GM23338 (cell line): ENCODE data around the gene ITGA1. TPM values are rescaled to one million over a fixed set of nuclear protein-coding genes. Genes with fewer than 3 reads are reported as not detected.
"Not testable (repeated sequence)": the region's sequence is repeated elsewhere in the genome, so short reads cannot be mapped to it uniquely, and the experiment has no call there.

ENCODE experiments used
- ATAC-seq: fragments of 200-7000 bp; cut with Tn5 transposase; 3 replicates; pipeline ENCODE4 v1.9.1; 2020
- DNase-seq: peaks from one replicate; pipeline ENCODE4 v3.0.0-alpha.2; 2015; ENCODE audit warnings: low spot score
- H2AFZ ChIP-seq: fragments of 200-600 bp; sonication (generic); 2 replicates; pipeline ENCODE4 v1.8.0; 2016; ENCODE audit warnings: antibody characterized with exemption, mild to moderate bottlenecking, moderate library complexity
- H3F3A ChIP-seq: fragments of 200-600 bp; sonication (generic); replicated peaks from 2 replicates; pipeline ENCODE4 v1.8.0; 2017; ENCODE audit warnings: antibody characterized with exemption, mixed run types, low read depth
- H3K27ac ChIP-seq: fragments of 200-600 bp; sonication (generic); 2 replicates; pipeline ENCODE4 v1.6.1; 2016; ENCODE audit warnings: low read depth
- H3K27me3 ChIP-seq: fragments of 200-600 bp; sonication (generic); 2 replicates; pipeline ENCODE4 v1.8.0; 2016; ENCODE audit warnings: mild to moderate bottlenecking, mixed run types, moderate library complexity; ENCODE audit not compliant: insufficient read depth
- H3K36me3 ChIP-seq: fragments of 200-600 bp; sonication (generic); 2 replicates; pipeline ENCODE4 v1.8.0; 2016; ENCODE audit warnings: mild to moderate bottlenecking; ENCODE audit not compliant: insufficient read depth
- H3K4me1 ChIP-seq: fragments of 200-600 bp; sonication (generic); 2 replicates; pipeline ENCODE4 v1.8.0; 2016; ENCODE audit warnings: mild to moderate bottlenecking, moderate library complexity; ENCODE audit not compliant: insufficient read depth
- H3K4me2 ChIP-seq: fragments of 200-600 bp; sonication (generic); 2 replicates; pipeline ENCODE4 v1.7.1; 2017; ENCODE audit warnings: mixed run types
- H3K4me3 ChIP-seq: fragments of 200-600 bp; sonication (generic); 2 replicates; pipeline ENCODE4 v1.6.1; 2016; ENCODE audit warnings: mixed run types
- H3K79me2 ChIP-seq: fragments of 200-600 bp; sonication (generic); replicated peaks from 2 replicates; pipeline ENCODE4 v1.8.0; 2017; ENCODE audit warnings: mild to moderate bottlenecking; ENCODE audit not compliant: insufficient read depth
- H3K9me2 ChIP-seq: fragments of 200-600 bp; sonication (generic); 2 replicates; pipeline ENCODE4 v1.8.0; 2017; ENCODE audit not compliant: insufficient read depth
- H4K20me1 ChIP-seq: fragments of 200-600 bp; sonication (generic); replicated peaks from 2 replicates; pipeline ENCODE4 v1.8.0; 2017; ENCODE audit warnings: mild to moderate bottlenecking; ENCODE audit not compliant: insufficient read depth
- H3K27ac Mint-ChIP-seq: 2 replicates; pipeline ENCODE4 v1.8.0; 2020; ENCODE audit warnings: inconsistent platforms, mild to moderate bottlenecking, moderate library complexity, mixed read lengths
- H3K27me3 Mint-ChIP-seq: 3 replicates; pipeline ENCODE4 v1.8.0; 2022; ENCODE audit warnings: low read depth, mild to moderate bottlenecking, moderate library complexity, mixed read lengths, inconsistent platforms; ENCODE audit not compliant: insufficient read depth, poor library complexity
- H3K36me3 Mint-ChIP-seq: 3 replicates; pipeline ENCODE4 v1.8.0; 2021; ENCODE audit warnings: low read depth, mild to moderate bottlenecking, inconsistent platforms, moderate library complexity, mixed read lengths
- H3K4me1 Mint-ChIP-seq: 3 replicates; pipeline ENCODE4 v1.8.0; 2020; ENCODE audit warnings: mild to moderate bottlenecking, inconsistent platforms, mixed read lengths
- H3K4me3 Mint-ChIP-seq: 3 replicates; pipeline ENCODE4 v1.8.0; 2021; ENCODE audit warnings: moderate library complexity, mild to moderate bottlenecking, inconsistent platforms, mixed read lengths
- H3K9me3 Mint-ChIP-seq: 3 replicates; pipeline ENCODE4 v1.8.0; 2020; ENCODE audit warnings: moderate library complexity, mild to moderate bottlenecking, inconsistent platforms, mixed read lengths
- CTCF ChIP-seq, 2 experiments: fragments of 200-600 bp in 1 of 2; sonication (generic) in 1 of 2; conservative IDR thresholded peaks; 2 replicates each; pipeline versions ENCODE4 v1.5.1 to v1.6.1; 2016 to 2017; ENCODE audit warnings: antibody characterized with exemption in 2 of 2, low read depth in 2 of 2, mild to moderate bottlenecking in 2 of 2, moderate library complexity in 1 of 2
- POLR2AphosphoS5 ChIP-seq: IDR thresholded peaks from 2 replicates; pipeline ENCODE4 v1.6.1; 2016; ENCODE audit warnings: antibody characterized with exemption, low read depth
- STAT1 ChIP-seq: IDR thresholded peaks from one replicate; pipeline ENCODE4 v1.6.1; 2016; ENCODE audit warnings: antibody characterized with exemption; ENCODE audit not compliant: unreplicated experiment
- ZNF114 ChIP-seq: fragments of 250-450 bp; sonication (Bioruptor Pico); IDR thresholded peaks from 2 replicates; pipeline ENCODE4 v1.5.0; 2020; ENCODE audit warnings: mild to moderate bottlenecking, moderate library complexity
- polyA plus RNA-seq: library from polyadenylated mRNA; unstranded; fragments of >200 nt; fragmentation: Nextera tagmentation; extraction: Ambion mirVana; gene quantifications from 2 replicates; pipeline ENCODE4 v1.2.1, GENCODE V29; 2016
- total RNA-seq: library from RNA; depleted of rRNA; stranded (reverse); fragments of >200 nt; shearing (Covaris generic); gene quantifications from 2 replicates; pipeline ENCODE4 v1.2.3, GENCODE V29; 2014
- TF ChIP-seq, protein P1 (sequence below): IDR thresholded peaks from one replicate; pipeline ENCODE4 v1.6.1; 2018; ENCODE audit warnings: antibody characterized with exemption; ENCODE audit not compliant: unreplicated experiment

Gene ITGA1
- total and polyA plus RNA-seq, 2 experiments from 2014 or later, result 1.8 to 4.9 TPM

GRCh38 chr5:52743970-52744369, 43.7 kb upstream of the ITGA1 start:
- H3K27ac Mint-ChIP-seq, result no peak overlapping the region
- no peak overlapping the region for H2AFZ ChIP-seq
- H3K9me3 Mint-ChIP-seq, result no peaks in the 10 kb centered on the region
- H3F3A ChIP-seq, result no peaks in the 10 kb centered on the region
- no peaks in the 10 kb centered on the region for H3K4me1 ChIP-seq
- ATAC-seq (no peak), DNase-seq (peak; percentile 14)
- H3K27me3 Mint-ChIP-seq, result no peaks in the 10 kb centered on the region
- H3K36me3 ChIP-seq, result no peaks in the 10 kb centered on the region
- peaks cover 1% of the 10 kb centered on the region; the same call in 2 of the 3 replicates for H3K4me1 Mint-ChIP-seq
- H3K27me3 ChIP-seq, result no peaks in the 10 kb centered on the region
- H4K20me1 ChIP-seq, result no peaks in the 10 kb centered on the region
- H3K4me3 Mint-ChIP-seq, result no peak overlapping the region
- H3K79me2 ChIP-seq, result no peaks in the 10 kb centered on the region
- H3K27ac ChIP-seq, result no peak overlapping the region
- no peaks in the 10 kb centered on the region for H3K36me3 Mint-ChIP-seq
- no peak overlapping the region for H3K4me3 ChIP-seq
- TF ChIP-seq ZNF114 (CRISPR knock-in tag) (no peak), CTCF (conservative IDR thresholded peaks at IDR 0.05; ENCODE audit: low read depth in 2 of 2) (no peak)
- TF ChIP-seq, protein P1, sequence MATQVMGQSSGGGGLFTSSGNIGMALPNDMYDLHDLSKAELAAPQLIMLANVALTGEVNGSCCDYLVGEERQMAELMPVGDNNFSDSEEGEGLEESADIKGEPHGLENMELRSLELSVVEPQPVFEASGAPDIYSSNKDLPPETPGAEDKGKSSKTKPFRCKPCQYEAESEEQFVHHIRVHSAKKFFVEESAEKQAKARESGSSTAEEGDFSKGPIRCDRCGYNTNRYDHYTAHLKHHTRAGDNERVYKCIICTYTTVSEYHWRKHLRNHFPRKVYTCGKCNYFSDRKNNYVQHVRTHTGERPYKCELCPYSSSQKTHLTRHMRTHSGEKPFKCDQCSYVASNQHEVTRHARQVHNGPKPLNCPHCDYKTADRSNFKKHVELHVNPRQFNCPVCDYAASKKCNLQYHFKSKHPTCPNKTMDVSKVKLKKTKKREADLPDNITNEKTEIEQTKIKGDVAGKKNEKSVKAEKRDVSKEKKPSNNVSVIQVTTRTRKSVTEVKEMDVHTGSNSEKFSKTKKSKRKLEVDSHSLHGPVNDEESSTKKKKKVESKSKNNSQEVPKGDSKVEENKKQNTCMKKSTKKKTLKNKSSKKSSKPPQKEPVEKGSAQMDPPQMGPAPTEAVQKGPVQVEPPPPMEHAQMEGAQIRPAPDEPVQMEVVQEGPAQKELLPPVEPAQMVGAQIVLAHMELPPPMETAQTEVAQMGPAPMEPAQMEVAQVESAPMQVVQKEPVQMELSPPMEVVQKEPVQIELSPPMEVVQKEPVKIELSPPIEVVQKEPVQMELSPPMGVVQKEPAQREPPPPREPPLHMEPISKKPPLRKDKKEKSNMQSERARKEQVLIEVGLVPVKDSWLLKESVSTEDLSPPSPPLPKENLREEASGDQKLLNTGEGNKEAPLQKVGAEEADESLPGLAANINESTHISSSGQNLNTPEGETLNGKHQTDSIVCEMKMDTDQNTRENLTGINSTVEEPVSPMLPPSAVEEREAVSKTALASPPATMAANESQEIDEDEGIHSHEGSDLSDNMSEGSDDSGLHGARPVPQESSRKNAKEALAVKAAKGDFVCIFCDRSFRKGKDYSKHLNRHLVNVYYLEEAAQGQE, result no peak
- no peak overlapping the region for H3K4me2 ChIP-seq
- H3K9me2 ChIP-seq, result peaks cover 3% of the 10 kb centered on the region; the same call in 1 of the 2 replicates

DNA sequence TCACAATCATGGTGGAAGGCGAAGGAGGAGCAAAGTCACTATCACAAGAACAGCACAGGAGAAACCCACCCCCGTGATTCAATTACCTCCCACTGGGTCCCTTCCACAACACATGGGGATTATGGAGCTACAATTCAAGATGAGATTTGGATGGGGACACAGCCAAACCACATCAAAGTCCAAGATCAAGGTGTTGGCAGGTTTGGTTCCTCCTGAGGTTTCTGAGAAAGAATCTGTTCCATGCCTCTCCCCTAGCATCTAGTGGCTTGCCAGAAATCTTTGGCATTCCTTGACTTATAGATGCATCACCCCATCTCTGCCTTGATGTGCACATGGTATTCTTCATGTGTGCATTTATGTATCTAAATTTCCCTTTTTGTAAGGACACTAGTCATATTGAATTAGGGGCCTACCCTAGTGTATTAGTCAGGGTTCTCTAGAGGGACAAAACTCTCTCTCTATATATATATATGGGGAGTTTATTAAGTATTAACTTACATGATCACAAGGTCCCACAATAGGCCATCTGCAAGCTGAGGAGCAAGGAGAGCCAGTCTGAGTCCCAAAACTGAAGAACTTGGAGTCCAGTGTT, 42.8 kb upstream of the ITGA1 start:
- not testable (repeated sequence) for H3K4me2 ChIP-seq, H3K9me2 ChIP-seq, DNase-seq, H3K36me3 ChIP-seq, H3K27me3 Mint-ChIP-seq, H3K4me1 Mint-ChIP-seq, H4K20me1 ChIP-seq, H3K4me3 ChIP-seq, ATAC-seq, H3K4me1 ChIP-seq, H3K27ac Mint-ChIP-seq, H3F3A ChIP-seq, H3K36me3 Mint-ChIP-seq, H3K27ac ChIP-seq, H3K9me3 Mint-ChIP-seq, H2AFZ ChIP-seq, H3K79me2 ChIP-seq, H3K27me3 ChIP-seq, H3K4me3 Mint-ChIP-seq

DNA sequence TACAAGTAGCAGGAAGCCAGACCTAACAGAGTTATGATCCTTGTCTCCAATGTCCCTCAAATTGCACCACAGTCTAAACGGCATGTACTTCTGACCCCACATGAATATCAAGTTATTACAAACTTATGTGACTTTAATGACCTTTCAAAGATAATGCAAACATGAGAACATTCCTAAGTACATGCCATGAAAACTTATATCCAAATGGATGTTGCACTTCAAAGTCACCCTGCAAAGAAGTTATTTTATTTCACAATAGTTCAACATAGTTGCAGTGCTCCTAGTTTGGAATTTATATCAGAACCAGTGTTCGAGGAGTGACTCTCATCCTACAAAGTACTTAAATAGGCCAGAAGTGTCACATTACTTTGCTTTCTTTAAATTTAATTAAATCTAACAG, 41.2 kb upstream of the ITGA1 start:
- H3K27ac Mint-ChIP-seq, result no peak overlapping the region
- TF ChIP-seq STAT1 (no peak), POLR2AphosphoS5 (no peak)
- TF ChIP-seq, protein P1, result no peak

More for the DNA sequence above, 41.2 kb upstream of the ITGA1 start:
- Histone ChIP-seq H3K27ac (no peak overlapping the region), H3K9me2 (peaks cover 3% of the 10 kb centered on the region; the same call in 1 of the 2 replicates), H3K4me1 (no peaks in the 10 kb centered on the region; the same call in 1 of the 2 replicates), H3K79me2 (no peaks in the 10 kb centered on the region), H2AFZ (no peak overlapping the region), H3K36me3 (no peaks in the 10 kb centered on the region), H3K4me3 (no peak overlapping the region), H4K20me1 (no peaks in the 10 kb centered on the region), H3K4me2 (no peak overlapping the region), H3F3A (no peaks in the 10 kb centered on the region), H3K27me3 (no peaks in the 10 kb centered on the region)
- Mint-ChIP-seq H3K4me3 (no peak overlapping the region), H3K9me3 (no peaks in the 10 kb centered on the region; the same call in 2 of the 3 replicates), H3K36me3 (no peaks in the 10 kb centered on the region), H3K4me1 (peaks cover 12% of the 10 kb centered on the region), H3K27me3 (no peaks in the 10 kb centered on the region)
- DNase-seq (no peak), ATAC-seq (no peak)
